ENCODE measurements around the gene KCNMB1.

DNA sequence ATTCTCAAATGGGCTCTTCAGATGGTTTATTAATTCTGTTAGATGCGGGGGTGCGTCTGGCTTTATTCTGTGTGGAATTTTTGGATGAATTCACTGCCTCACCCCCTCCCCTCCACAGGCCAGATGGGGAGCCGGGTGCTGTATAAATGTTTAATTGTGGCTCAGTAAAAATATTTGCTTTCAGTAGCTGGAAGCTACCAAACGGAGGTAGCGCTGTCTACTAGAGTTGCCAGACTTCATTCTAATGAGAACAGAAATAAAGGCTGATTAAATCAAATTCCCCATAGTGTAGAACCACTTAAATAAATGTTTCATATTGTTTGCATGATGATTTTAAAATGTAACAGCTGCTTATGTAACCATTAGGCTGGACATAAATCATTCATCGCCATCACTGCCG lies 34.5 kb upstream of the KCNMB1 start:
- TF ChIP-seq CTCF (conservative IDR thresholded peaks at IDR 0.05; ENCODE audit: low read length) (no peak), EZH2phosphoT487 (IDR thresholded peaks at IDR 0.05; ENCODE audit: borderline replicate concordance) (no peak)

Measured in Loucy (cell line).